Trophoblast cell (in vitro differentiated cells and primary cell): ENCODE data around the gene ZDHHC14.
A peak's percentile ranks its signal among the peaks of the same experiment; 100 is the strongest.

Source experiments
- DNase-seq, 2 donors: peaks; one replicate each; pipeline ENCODE4 v3.0.0-alpha.2; 2016
- H2AFZ ChIP-seq: 2 replicates; pipeline ENCODE4 v1.6.1; 2013; ENCODE audit warnings: low read length, moderate library complexity, mild to moderate bottlenecking; ENCODE audit not compliant: insufficient read depth, poor library complexity
- H2AK5ac ChIP-seq: 2 replicates; pipeline ENCODE4 v1.6.1; 2013; ENCODE audit warnings: mild to moderate bottlenecking, low read length
- H2BK120ac ChIP-seq: 2 replicates; pipeline ENCODE4 v1.6.1; 2013; ENCODE audit warnings: low read length, mild to moderate bottlenecking, moderate library complexity; ENCODE audit not compliant: insufficient read depth, poor library complexity
- H2BK12ac ChIP-seq: 2 replicates; pipeline ENCODE4 v1.6.1; 2013; ENCODE audit warnings: mild to moderate bottlenecking, low read length, moderate library complexity
- H2BK5ac ChIP-seq: 2 replicates; pipeline ENCODE4 v1.6.1; 2013; ENCODE audit warnings: low read length, low read depth, moderate library complexity, mild to moderate bottlenecking; ENCODE audit not compliant: poor library complexity
- H3K14ac ChIP-seq: 2 replicates; pipeline ENCODE4 v1.6.1; 2013; ENCODE audit warnings: mild to moderate bottlenecking, low read length
- H3K18ac ChIP-seq: 2 replicates; pipeline ENCODE4 v1.6.1; 2013; ENCODE audit warnings: mild to moderate bottlenecking, low read length
- H3K23ac ChIP-seq: 2 replicates; pipeline ENCODE4 v1.6.1; 2013; ENCODE audit warnings: low read length
- H3K27ac ChIP-seq: 2 replicates; pipeline ENCODE4 v1.5.1; 2013; ENCODE audit warnings: low read depth, mild to moderate bottlenecking, inconsistent platforms, low read length, moderate library complexity
- H3K27me3 ChIP-seq: 2 replicates; pipeline ENCODE4 v1.6.1; 2013; ENCODE audit warnings: inconsistent platforms, mild to moderate bottlenecking, low read length, moderate library complexity; ENCODE audit not compliant: insufficient read depth
- H3K36me3 ChIP-seq, 2 experiments: 1 replicate in 1 of 2; 2 replicates in 1 of 2; pipeline ENCODE4 v1.6.1; 2013; ENCODE audit warnings: low read length in 2 of 2, mild to moderate bottlenecking in 2 of 2, moderate library complexity in 1 of 2; ENCODE audit not compliant: insufficient read depth in 2 of 2, control insufficient read depth in 1 of 2
- H3K4ac ChIP-seq: 2 replicates; pipeline ENCODE4 v1.6.1; 2013; ENCODE audit warnings: low read depth, mild to moderate bottlenecking, low read length, moderate library complexity
- H3K4me1 ChIP-seq, 2 experiments: 1 replicate in 1 of 2; 2 replicates in 1 of 2; pipeline ENCODE4 v1.6.1; 2013; ENCODE audit warnings: low read length in 2 of 2, mild to moderate bottlenecking in 2 of 2, moderate library complexity in 1 of 2; ENCODE audit not compliant: insufficient read depth in 2 of 2, control insufficient read depth in 1 of 2
- H3K4me2 ChIP-seq: 2 replicates; pipeline ENCODE4 v1.6.1; 2013; ENCODE audit warnings: inconsistent platforms, mild to moderate bottlenecking, low read length, moderate library complexity
- H3K4me3 ChIP-seq: 2 replicates; pipeline ENCODE4 v1.5.1; 2013; ENCODE audit warnings: mild to moderate bottlenecking, low read depth, low read length, inconsistent platforms
- H3K79me1 ChIP-seq: one replicate; pipeline ENCODE4 v1.6.1; 2013; ENCODE audit warnings: low read length
- H3K79me2 ChIP-seq: 2 replicates; pipeline ENCODE4 v1.6.1; 2013; ENCODE audit warnings: low read length, mild to moderate bottlenecking; ENCODE audit not compliant: control insufficient read depth, insufficient read depth, poor library complexity
- H3K9ac ChIP-seq: 2 replicates; pipeline ENCODE4 v1.6.1; 2013; ENCODE audit warnings: mild to moderate bottlenecking, low read length
- H3K9me3 ChIP-seq: 2 replicates; pipeline ENCODE4 v1.6.1; 2013; ENCODE audit warnings: low read depth, mild to moderate bottlenecking, control low read depth, inconsistent platforms, low read length; ENCODE audit not compliant: insufficient read depth
- H4K12ac ChIP-seq: 2 replicates; pipeline ENCODE4 v1.6.1; 2013; ENCODE audit warnings: low read depth, mild to moderate bottlenecking, low read length, moderate library complexity
- H4K8ac ChIP-seq: 2 replicates; pipeline ENCODE4 v1.6.1; 2013; ENCODE audit warnings: low read depth, mild to moderate bottlenecking, low read length, moderate library complexity
- H4K91ac ChIP-seq: one replicate; pipeline ENCODE4 v1.6.1; 2013; ENCODE audit warnings: low read depth, mild to moderate bottlenecking, low read length, moderate library complexity
- WGBS: extraction: QIAGEN DNeasy Blood & Tissue Kit; methylation state at CpG from one replicate; pipeline ENCODE4 v1.1.7; 2013; ENCODE audit warnings: missing lambda C conversion rate; ENCODE audit not compliant: insufficient read length, insufficient coverage; ENCODE audit errors: extremely low coverage; 5-methylcytosine and 5-hydroxymethylcytosine counted together

Gene ZDHHC14

GRCh38 chr6:157632821-157633220, 251.8 kb downstream of the ZDHHC14 start:
- WGBS = no CpG with 5 or more reads among the region's 5 CpGs
- Histone ChIP-seq H3K4me3 (no peak overlapping the region), H2AFZ (no peak overlapping the region), H4K12ac (no peak overlapping the region), H3K27me3 (no peaks in the 10 kb centered on the region), H3K23ac (no peak overlapping the region), H2BK12ac (no peak overlapping the region), H3K79me2 (no peaks in the 10 kb centered on the region), H4K91ac (no peak overlapping the region), H3K79me1 (no peaks in the 10 kb centered on the region), H4K8ac (no peak overlapping the region), H2AK5ac (no peak overlapping the region), H2BK120ac (no peak overlapping the region), H3K18ac (no peak overlapping the region), H3K9ac (no peak overlapping the region), H3K9me3 (no peaks in the 10 kb centered on the region), H3K4me1 (peaks cover 0 to 1% of the 10 kb centered on the region in 2 experiments), H3K36me3 (no peaks in the 10 kb centered on the region), H3K27ac (no peak overlapping the region), H3K4ac (no peak overlapping the region), H3K14ac (no peak overlapping the region), H2BK5ac (no peak overlapping the region), H3K4me2 (no peak overlapping the region)
- no peak for DNase-seq

GRCh38 chr6:157634546-157634945, 253.6 kb downstream of the ZDHHC14 start:
- Histone ChIP-seq H3K9me3 (no peaks in the 10 kb centered on the region), H3K27me3 (no peaks in the 10 kb centered on the region), H3K4ac (no peak overlapping the region), H3K79me2 (no peaks in the 10 kb centered on the region), H4K8ac (no peak overlapping the region), H2BK5ac (no peak overlapping the region), H2BK12ac (no peak overlapping the region), H3K9ac (no peak overlapping the region), H3K27ac (no peak overlapping the region), H3K18ac (no peak overlapping the region), H3K23ac (no peak overlapping the region), H3K4me2 (no peak overlapping the region), H2BK120ac (no peak overlapping the region), H4K91ac (no peak overlapping the region), H4K12ac (no peak overlapping the region), H3K79me1 (no peaks in the 10 kb centered on the region), H2AFZ (no peak overlapping the region), H3K14ac (no peak overlapping the region), H3K36me3 (no peaks in the 10 kb centered on the region), H3K4me3 (no peak overlapping the region), H2AK5ac (no peak overlapping the region), H3K4me1 (peaks cover 0 to under 1% of the 10 kb centered on the region in 2 experiments)
- no peak for DNase-seq
- WGBS = no CpG with 5 or more reads among the region's 8 CpGs

- H3K27me3 ChIP-seq = no peaks in the 10 kb centered on the region
- no peaks in the 10 kb centered on the region for H3K79me1 ChIP-seq
- no CpG with 5 or more reads among the region's 23 CpGs for WGBS
- H2AK5ac ChIP-seq = no peak overlapping the region
- H2BK5ac ChIP-seq = no peak overlapping the region
- no peak overlapping the region for H3K9ac ChIP-seq
- H3K18ac ChIP-seq = no peak overlapping the region
- H3K4me2 ChIP-seq = no peak overlapping the region
- no peaks in the 10 kb centered on the region for H3K79me2 ChIP-seq
- H3K36me3 ChIP-seq = no peaks in the 10 kb centered on the region
- no peak overlapping the region for H3K23ac ChIP-seq
- H4K12ac ChIP-seq = no peak overlapping the region
- H2AFZ ChIP-seq = no peak overlapping the region
- no peaks in the 10 kb centered on the region for H3K9me3 ChIP-seq
- no peak overlapping the region for H3K27ac ChIP-seq
- DNase-seq = peak in 1 of 2 donors; percentile 10
- H2BK120ac ChIP-seq = no peak overlapping the region
- no peak overlapping the region for H4K91ac ChIP-seq
- H3K14ac ChIP-seq = no peak overlapping the region
- no peak overlapping the region for H2BK12ac ChIP-seq
- H3K4ac ChIP-seq = no peak overlapping the region
- H4K8ac ChIP-seq = no peak overlapping the region
- H3K4me1 ChIP-seq = no peaks in the 10 kb centered on the region
- H3K4me3 ChIP-seq = no peak overlapping the region
Measured at GRCh38 chr6:157635388-157636244, 254.6 kb downstream of the ZDHHC14 start.

- no peak overlapping the region for H3K4me3 ChIP-seq
- no peak for DNase-seq
- no peak overlapping the region for H2AK5ac ChIP-seq
- H3K18ac ChIP-seq = no peak overlapping the region
- no peaks in the 10 kb centered on the region for H3K4me1 ChIP-seq
- H2BK5ac ChIP-seq = no peak overlapping the region
- no peak overlapping the region for H2BK120ac ChIP-seq
- no peak overlapping the region for H3K9ac ChIP-seq
- H3K79me2 ChIP-seq = no peaks in the 10 kb centered on the region
- no peak overlapping the region for H3K23ac ChIP-seq
- no peak overlapping the region for H2AFZ ChIP-seq
- WGBS = no CpG with 5 or more reads among the region's 5 CpGs
- H2BK12ac ChIP-seq = no peak overlapping the region
- no peak overlapping the region for H3K14ac ChIP-seq
- H3K27ac ChIP-seq = no peak overlapping the region
- no peaks in the 10 kb centered on the region for H3K27me3 ChIP-seq
- no peak overlapping the region for H4K8ac ChIP-seq
- H3K9me3 ChIP-seq = no peaks in the 10 kb centered on the region
- no peak overlapping the region for H3K4me2 ChIP-seq
- H3K4ac ChIP-seq = no peak overlapping the region
- no peaks in the 10 kb centered on the region for H3K79me1 ChIP-seq
- no peak overlapping the region for H4K12ac ChIP-seq
- no peak overlapping the region for H4K91ac ChIP-seq
- H3K36me3 ChIP-seq = no peaks in the 10 kb centered on the region
Measured at GRCh38 chr6:157637516-157637915, 256.5 kb downstream of the ZDHHC14 start.
